SU-DHL-6 (cell line): ENCODE results near the gene AHDC1.

Source experiments
- CTCF ChIP-seq: fragments of 200-600 bp; sonication (generic); IDR thresholded peaks from one replicate; pipeline ENCODE4 v1.5.1; 2017; ENCODE audit warnings: antibody characterized with exemption, mild to moderate bottlenecking, low read length, moderate library complexity; ENCODE audit not compliant: insufficient read depth, poor library complexity, severe bottlenecking
- EZH2phosphoT487 ChIP-seq: fragments of 200-600 bp; sonication (generic), shearing (Covaris generic); conservative IDR thresholded peaks from 2 replicates; pipeline ENCODE4 v1.6.1; 2018; ENCODE audit warnings: mild to moderate bottlenecking, antibody characterized with exemption, low read length, moderate library complexity, mixed read lengths

DNA sequence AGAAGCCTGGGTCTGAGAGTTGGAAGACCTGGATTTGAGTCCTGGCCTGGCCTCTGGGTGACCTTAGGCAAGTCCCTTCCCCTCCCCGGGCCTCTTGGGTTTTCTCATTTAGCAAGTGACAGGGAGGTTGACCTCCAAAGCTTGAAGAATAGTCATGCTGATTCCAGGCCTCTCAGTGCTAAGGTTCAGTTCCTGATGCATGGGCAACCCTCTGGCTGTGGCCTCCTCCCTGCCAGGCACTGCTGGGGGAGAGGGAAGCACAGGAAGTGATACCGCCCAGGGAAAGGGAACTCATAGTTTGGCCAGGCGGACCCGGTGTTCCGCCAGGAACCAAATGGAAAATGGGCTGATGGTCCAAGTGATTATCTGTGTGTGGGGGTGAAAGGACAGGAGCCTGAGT is 90.4 kb downstream of the AHDC1 start:
- TF ChIP-seq CTCF (no peak), EZH2phosphoT487 (no peak)
